ENCODE measurements around the gene ATP10B. TPM values are rescaled to one million over a fixed set of nuclear protein-coding genes. Genes with fewer than 3 reads are reported as not detected.

The ATP10B gene
- total RNA-seq, 4 donors from 2014 or later: 0.07 to 0.29 TPM; not detected in 2

GRCh38 chr5:160520609-160521391 lies 331.2 kb downstream of the ATP10B start:
- H3K9me3 ChIP-seq: no peaks in the 10 kb centered on the region
- no peaks in the 10 kb centered on the region for H3K27me3 ChIP-seq
- intact Hi-C loops (cut with DNase I; ENCODE audit: low total_unique reads): no loop called here
- H3K27ac ChIP-seq: no peak overlapping the region
- H3K36me3 ChIP-seq: no peaks in the 10 kb centered on the region
- DNase-seq: no peak
- TF ChIP-seq POLR2A (IDR thresholded peaks at IDR 0.05) (no peak), CTCF (IDR thresholded peaks at IDR 0.05) (no peak)
- no peaks in the 10 kb centered on the region for H3K4me1 ChIP-seq
- no peak overlapping the region for H3K4me3 ChIP-seq

- DNase-seq: no peak
- TF ChIP-seq POLR2A (IDR thresholded peaks at IDR 0.05): no peak
- TF ChIP-seq CTCF (IDR thresholded peaks at IDR 0.05): no peak
- no peak overlapping the region for H3K27ac ChIP-seq
- no peaks in the 10 kb centered on the region for H3K4me1 ChIP-seq
- H3K36me3 ChIP-seq: no peaks in the 10 kb centered on the region
- no peaks in the 10 kb centered on the region for H3K9me3 ChIP-seq
- H3K4me3 ChIP-seq: no peak overlapping the region
- no peaks in the 10 kb centered on the region for H3K27me3 ChIP-seq
- intact Hi-C loops (cut with DNase I; ENCODE audit: low total_unique reads): no loop called here
Measured at GRCh38 chr5:160516696-160517530, 335.1 kb downstream of the ATP10B start.

GRCh38 chr5:160514866-160515265 lies 337.1 kb downstream of the ATP10B start:
- TF ChIP-seq POLR2A (IDR thresholded peaks at IDR 0.05) (no peak), CTCF (IDR thresholded peaks at IDR 0.05) (no peak)

GRCh38 chr5:160514191-160514590 lies 337.8 kb downstream of the ATP10B start:
- TF ChIP-seq CTCF (IDR thresholded peaks at IDR 0.05) (no peak), POLR2A (IDR thresholded peaks at IDR 0.05) (no peak)
- no peak overlapping the region for H3K27ac ChIP-seq
- H3K27me3 ChIP-seq: no peaks in the 10 kb centered on the region
- intact Hi-C loops (cut with DNase I; ENCODE audit: low total_unique reads): no loop called here
- no peak for DNase-seq
- no peak overlapping the region for H3K4me3 ChIP-seq
- no peaks in the 10 kb centered on the region for H3K4me1 ChIP-seq
- H3K9me3 ChIP-seq: no peaks in the 10 kb centered on the region
- H3K36me3 ChIP-seq: no peaks in the 10 kb centered on the region

More at GRCh38 chr5:160514866-160515265, 337.1 kb downstream of the ATP10B start:
- Histone ChIP-seq H3K4me3 (no peak overlapping the region), H3K36me3 (no peaks in the 10 kb centered on the region), H3K4me1 (no peaks in the 10 kb centered on the region), H3K27ac (no peak overlapping the region), H3K9me3 (no peaks in the 10 kb centered on the region), H3K27me3 (no peaks in the 10 kb centered on the region)
- intact Hi-C loops (cut with DNase I; ENCODE audit: low total_unique reads): no loop called here
- DNase-seq: no peak

DNA sequence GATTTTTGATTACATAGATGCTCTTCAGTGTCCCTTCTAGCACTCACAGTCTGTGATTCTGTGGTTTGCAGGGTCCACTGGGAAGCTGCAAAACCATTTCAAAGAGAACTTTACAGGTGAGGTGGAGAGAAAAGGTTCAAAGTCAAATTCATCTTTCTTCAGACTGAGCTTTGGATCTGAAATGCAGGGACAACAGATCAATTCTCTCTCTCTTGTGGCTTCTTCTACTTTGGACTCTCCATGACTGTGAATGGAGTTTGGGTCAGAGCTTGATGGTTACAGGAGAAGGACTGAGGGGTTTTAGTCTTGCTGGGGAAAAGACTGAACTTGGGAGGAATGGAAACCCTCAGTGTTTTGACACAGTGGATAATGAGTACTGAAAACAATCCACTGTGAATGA lies 338.5 kb downstream of the ATP10B start:
- no peak overlapping the region for H3K27ac ChIP-seq
- intact Hi-C loops (cut with DNase I; ENCODE audit: low total_unique reads): no loop called here
- no peak overlapping the region for H3K4me3 ChIP-seq

More for the DNA sequence above, 338.5 kb downstream of the ATP10B start:
- Histone ChIP-seq H3K9me3 (no peaks in the 10 kb centered on the region), H3K4me1 (no peaks in the 10 kb centered on the region), H3K36me3 (no peaks in the 10 kb centered on the region), H3K27me3 (no peaks in the 10 kb centered on the region)
- no peak for TF ChIP-seq POLR2A (IDR thresholded peaks at IDR 0.05)
- no peak for DNase-seq
